Vagina (tissue), 2 donors: ENCODE measurements around the gene MEF2C. TPM values are rescaled to one million over a fixed set of nuclear protein-coding genes. Genes with fewer than 3 reads are reported as not detected.

Experiments used
- DNase-seq, 2 donors: peaks; one replicate each; pipeline ENCODE4 v3.0.0-alpha.2; 2017; ENCODE audit errors: extremely low spot score in 2 of 2
- H3K27ac ChIP-seq: fragments of 200-600 bp; sonication (generic); one replicate; pipeline ENCODE4 v1.5.1; 2019
- H3K27me3 ChIP-seq: fragments of 200-600 bp; sonication (generic); one replicate; pipeline ENCODE4 v1.5.1; 2019
- H3K36me3 ChIP-seq, 2 donors: fragments of 200-600 bp; sonication (generic); one replicate each; pipeline ENCODE4 v1.5.1; 2017 to 2019
- H3K4me1 ChIP-seq: fragments of 200-600 bp; sonication (generic); one replicate; pipeline ENCODE4 v1.5.1; 2019
- H3K4me3 ChIP-seq, 2 donors: fragments of 200-600 bp; sonication (generic); 1 replicate in 1 of 2; 2 replicates in 1 of 2; pipeline ENCODE4 v1.5.1; 2016 to 2019
- H3K9me3 ChIP-seq: fragments of 200-600 bp; sonication (generic); one replicate; pipeline ENCODE4 v1.5.1; 2019
- CTCF ChIP-seq, 3 experiments: fragments of 450-650 bp in 2 of 3; fragments of 200-600 bp in 1 of 3; sonication (generic) in 1 of 3; IDR thresholded peaks; one replicate each; pipeline ENCODE4 v1.5.1; 2017 to 2019; ENCODE audit warnings: antibody characterized with exemption in 3 of 3, mild to moderate bottlenecking in 2 of 3, moderate library complexity in 2 of 3
- POLR2A ChIP-seq, 2 donors: fragments of 450-650 bp; IDR thresholded peaks; one replicate each; pipeline ENCODE4 v1.6.1; 2017; ENCODE audit warnings: antibody characterized with exemption in 2 of 2, mild to moderate bottlenecking in 2 of 2, moderate library complexity in 2 of 2
- POLR2AphosphoS5 ChIP-seq, 2 donors: sonication (generic); formaldehyde crosslinking; IDR thresholded peaks; one replicate each; pipeline ENCODE4 v1.9.0; 2017; ENCODE audit warnings: antibody characterized with exemption in 2 of 2, mild to moderate bottlenecking in 2 of 2, low read depth in 1 of 2; ENCODE audit not compliant: insufficient read depth in 1 of 2
- intact Hi-C: fragments of 100-400 bp; cut with DNase I; formaldehyde crosslinking; loops from one replicate; pipeline ENCODE4 v1.15.1; 2023
- total RNA-seq: library from RNA; depleted of rRNA; stranded (reverse); fragments of >200 nt; gene quantifications from one replicate; pipeline ENCODE4 v1.2.3, GENCODE V29; 2016

Gene MEF2C
- total RNA-seq, 1 donor from 2014 or later: 22.3 TPM

GRCh38 chr5:88845081-88845697 lies 37.8 kb downstream of the MEF2C start:
- intact Hi-C loops: no loop called here

DNA sequence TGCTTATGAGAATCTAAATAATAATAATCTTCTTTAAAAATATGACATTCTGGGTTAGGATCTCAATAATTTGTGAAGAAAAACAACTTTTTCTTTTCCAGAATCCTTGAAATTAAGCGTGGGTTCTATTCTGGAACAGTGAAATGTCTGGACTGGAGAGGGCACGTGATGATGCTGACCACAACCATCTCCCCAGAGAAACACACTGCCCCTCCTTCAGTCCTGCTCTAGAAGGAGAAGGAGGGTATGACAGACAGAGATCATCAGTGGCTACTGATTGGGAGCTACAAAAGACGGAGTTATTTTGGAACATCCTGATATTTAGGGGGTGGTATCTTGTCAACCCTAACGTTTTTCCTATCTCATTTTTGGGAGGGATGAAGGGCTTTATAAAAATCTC lies 40.2 kb downstream of the MEF2C start:
- no peak for DNase-seq
- Histone ChIP-seq H3K27me3 (no peaks in the 10 kb centered on the region), H3K9me3 (no peaks in the 10 kb centered on the region), H3K36me3 (no peaks in the 10 kb centered on the region), H3K4me1 (no peaks in the 10 kb centered on the region), H3K4me3 (no peak overlapping the region), H3K27ac (no peak overlapping the region)
- intact Hi-C loops: no loop called here
- TF ChIP-seq CTCF (IDR thresholded peaks at IDR 0.05): no peak

More at GRCh38 chr5:88845081-88845697, 37.8 kb downstream of the MEF2C start:
- Histone ChIP-seq H3K9me3 (no peaks in the 10 kb centered on the region), H3K27me3 (no peaks in the 10 kb centered on the region), H3K4me1 (no peaks in the 10 kb centered on the region), H3K27ac (no peak overlapping the region), H3K4me3 (no peak overlapping the region), H3K36me3 (no peaks in the 10 kb centered on the region)
- no peak for DNase-seq
- TF ChIP-seq POLR2A (IDR thresholded peaks at IDR 0.05) (no peak), CTCF (IDR thresholded peaks at IDR 0.05) (no peak), POLR2AphosphoS5 (IDR thresholded peaks at IDR 0.05; ENCODE audit: insufficient read depth in 1 of 2, low read depth in 1 of 2) (no peak)

DNA sequence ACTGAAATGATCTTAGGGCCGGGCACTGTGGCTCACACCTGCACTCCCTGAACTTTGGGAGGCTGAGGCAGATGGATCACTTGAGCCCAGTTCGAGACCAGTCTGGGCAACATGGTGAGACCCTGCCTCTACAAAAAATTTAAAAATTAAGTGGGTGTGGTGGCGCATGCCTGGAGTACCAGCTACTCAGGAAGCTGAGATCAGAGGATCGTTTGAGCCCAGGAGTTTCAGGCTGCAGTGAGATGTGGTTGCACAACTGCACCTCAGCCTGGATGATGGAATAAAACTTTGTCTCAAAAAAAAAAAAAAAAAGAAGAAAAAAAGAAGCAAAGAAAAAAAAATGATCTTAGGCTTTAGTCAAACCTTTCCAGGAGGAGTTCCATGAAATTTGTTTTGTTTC lies 41.8 kb downstream of the MEF2C start:
- no peak overlapping the region for H3K4me3 ChIP-seq
- no peak overlapping the region for H3K27ac ChIP-seq
- TF ChIP-seq POLR2A (IDR thresholded peaks at IDR 0.05) (no peak), POLR2AphosphoS5 (IDR thresholded peaks at IDR 0.05; ENCODE audit: insufficient read depth in 1 of 2, low read depth in 1 of 2) (no peak), CTCF (IDR thresholded peaks at IDR 0.05) (no peak)
- DNase-seq: no peak
- peaks cover 2% of the 10 kb centered on the region for H3K4me1 ChIP-seq
- intact Hi-C loops: no loop called here
- H3K9me3 ChIP-seq: no peaks in the 10 kb centered on the region
- H3K36me3 ChIP-seq: no peaks in the 10 kb centered on the region
- no peaks in the 10 kb centered on the region for H3K27me3 ChIP-seq

- intact Hi-C loops: no loop called here
- Histone ChIP-seq H3K36me3 (no peaks in the 10 kb centered on the region), H3K9me3 (no peaks in the 10 kb centered on the region), H3K27me3 (no peaks in the 10 kb centered on the region), H3K27ac (no peak overlapping the region), H3K4me3 (no peak overlapping the region), H3K4me1 (peaks cover 4% of the 10 kb centered on the region)
- no peak for DNase-seq
- no peak for TF ChIP-seq CTCF (IDR thresholded peaks at IDR 0.05)
- no peak for TF ChIP-seq POLR2A (IDR thresholded peaks at IDR 0.05)
- TF ChIP-seq POLR2AphosphoS5 (IDR thresholded peaks at IDR 0.05; ENCODE audit: insufficient read depth in 1 of 2, low read depth in 1 of 2): no peak
Observed at GRCh38 chr5:88840495-88840894, 42.5 kb downstream of the MEF2C start.

- TF ChIP-seq POLR2A (IDR thresholded peaks at IDR 0.05): no peak
- no peak for TF ChIP-seq POLR2AphosphoS5 (IDR thresholded peaks at IDR 0.05; ENCODE audit: insufficient read depth in 1 of 2, low read depth in 1 of 2)
- TF ChIP-seq CTCF (IDR thresholded peaks at IDR 0.05): no peak
- Histone ChIP-seq H3K27ac (no peak overlapping the region), H3K9me3 (no peaks in the 10 kb centered on the region), H3K27me3 (no peaks in the 10 kb centered on the region), H3K4me1 (peaks cover 4% of the 10 kb centered on the region), H3K4me3 (no peak overlapping the region), H3K36me3 (no peaks in the 10 kb centered on the region)
- no peak for DNase-seq
- intact Hi-C loops: no loop called here
Observed at GRCh38 chr5:88839238-88839637, 43.7 kb downstream of the MEF2C start.
